ENCODE measurements around the gene RTP2.

DNA sequence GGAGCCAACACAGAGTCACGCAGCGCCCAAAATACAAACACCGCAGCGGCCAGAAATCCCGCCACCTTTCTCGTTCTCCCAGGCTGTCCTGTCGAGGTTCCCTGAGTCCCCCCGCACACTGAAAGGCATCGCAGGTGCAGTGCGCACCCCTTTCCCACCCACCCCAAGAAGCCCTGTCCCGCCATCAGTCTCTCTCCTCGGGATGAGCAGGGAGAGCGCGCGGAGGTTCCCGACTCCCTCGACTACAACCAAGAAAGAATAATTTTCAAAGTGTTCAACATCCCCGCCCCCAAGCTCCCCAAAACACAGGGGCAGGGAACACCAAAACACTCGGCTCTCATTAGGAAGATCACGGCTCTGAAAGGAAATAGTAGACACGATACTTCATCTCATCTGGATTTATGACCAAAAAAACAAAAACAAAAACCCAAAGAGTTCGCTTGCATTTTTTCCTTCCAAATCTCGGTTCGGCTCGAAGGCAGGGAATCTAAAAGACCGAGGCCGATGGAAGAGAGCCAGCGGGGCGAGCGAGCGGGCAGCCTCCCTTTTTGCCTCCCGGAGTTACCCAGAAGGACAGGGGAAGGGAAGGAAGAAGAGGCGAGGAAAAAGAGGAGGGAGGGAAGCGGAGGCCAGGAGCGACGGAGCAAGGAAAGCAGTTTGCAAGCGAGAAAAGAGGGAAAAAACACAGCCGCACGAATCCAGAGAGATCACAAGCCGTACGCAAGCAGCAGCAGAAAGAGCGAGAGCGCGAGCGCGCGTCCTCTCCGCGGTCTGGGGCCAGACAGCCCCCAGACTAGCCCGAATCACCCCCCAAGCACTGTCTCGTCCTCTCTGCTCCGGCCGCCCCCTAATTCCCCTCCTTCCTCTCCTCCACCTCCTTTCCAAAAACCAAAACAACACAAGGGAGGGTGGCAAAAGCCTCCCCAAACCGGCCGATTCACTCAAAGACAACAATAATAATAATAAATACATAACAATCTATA lies 42.1 kb upstream of the RTP2 start:
- no peak for TF ChIP-seq EZH2 (IDR thresholded peaks at IDR 0.05; ENCODE audit: low read length, unreplicated experiment)
- TF ChIP-seq, protein P1, sequence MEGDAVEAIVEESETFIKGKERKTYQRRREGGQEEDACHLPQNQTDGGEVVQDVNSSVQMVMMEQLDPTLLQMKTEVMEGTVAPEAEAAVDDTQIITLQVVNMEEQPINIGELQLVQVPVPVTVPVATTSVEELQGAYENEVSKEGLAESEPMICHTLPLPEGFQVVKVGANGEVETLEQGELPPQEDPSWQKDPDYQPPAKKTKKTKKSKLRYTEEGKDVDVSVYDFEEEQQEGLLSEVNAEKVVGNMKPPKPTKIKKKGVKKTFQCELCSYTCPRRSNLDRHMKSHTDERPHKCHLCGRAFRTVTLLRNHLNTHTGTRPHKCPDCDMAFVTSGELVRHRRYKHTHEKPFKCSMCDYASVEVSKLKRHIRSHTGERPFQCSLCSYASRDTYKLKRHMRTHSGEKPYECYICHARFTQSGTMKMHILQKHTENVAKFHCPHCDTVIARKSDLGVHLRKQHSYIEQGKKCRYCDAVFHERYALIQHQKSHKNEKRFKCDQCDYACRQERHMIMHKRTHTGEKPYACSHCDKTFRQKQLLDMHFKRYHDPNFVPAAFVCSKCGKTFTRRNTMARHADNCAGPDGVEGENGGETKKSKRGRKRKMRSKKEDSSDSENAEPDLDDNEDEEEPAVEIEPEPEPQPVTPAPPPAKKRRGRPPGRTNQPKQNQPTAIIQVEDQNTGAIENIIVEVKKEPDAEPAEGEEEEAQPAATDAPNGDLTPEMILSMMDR (conservative IDR thresholded peaks at IDR 0.05; ENCODE audit: low read depth, low read length): no peak
- TF ChIP-seq EZH2phosphoT487 (IDR thresholded peaks at IDR 0.05; ENCODE audit: borderline replicate concordance, low read length): no peak

Data from PC-3 (cell line).